Nephron progenitor cell (in vitro differentiated cells): ENCODE data around the gene ANKRD44.
"Not testable (repeated sequence)": the region's sequence is repeated elsewhere in the genome, so short reads cannot be mapped to it uniquely, and the experiment has no call there.

Source experiments
- DNase-seq: peaks from one replicate; pipeline ENCODE4 v3.0.0; 2021
- H3K27ac Mint-ChIP-seq: 2 replicates; pipeline ENCODE4 v1.8.0; 2021; ENCODE audit warnings: mild to moderate bottlenecking, moderate library complexity, mixed read lengths
- H3K27me3 Mint-ChIP-seq: 2 replicates; pipeline ENCODE4 v1.8.0; 2021; ENCODE audit warnings: mild to moderate bottlenecking, low read depth, mixed read lengths; ENCODE audit not compliant: poor library complexity
- H3K36me3 Mint-ChIP-seq: 2 replicates; pipeline ENCODE4 v1.8.0; 2021; ENCODE audit warnings: low read depth, mixed read lengths
- H3K4me1 Mint-ChIP-seq: 2 replicates; pipeline ENCODE4 v1.8.0; 2021; ENCODE audit warnings: mixed read lengths
- H3K4me3 Mint-ChIP-seq: 2 replicates; pipeline ENCODE4 v1.8.0; 2021; ENCODE audit warnings: mild to moderate bottlenecking, moderate library complexity, mixed read lengths
- H3K9me3 Mint-ChIP-seq: 2 replicates; pipeline ENCODE4 v1.8.0; 2021; ENCODE audit warnings: mild to moderate bottlenecking, moderate library complexity, mixed read lengths
- CTCF ChIP-seq: fragments of 200-600 bp; sonication (generic); IDR thresholded peaks from 2 replicates; pipeline ENCODE4 v1.5.0; 2021; ENCODE audit warnings: antibody characterized with exemption

Gene ANKRD44

GRCh38 chr2:197353393-197354168 lies 43.0 kb upstream of the ANKRD44 start:
- no peak overlapping the region for H3K27ac Mint-ChIP-seq
- peaks cover 4% of the 10 kb centered on the region for H3K27me3 Mint-ChIP-seq

GRCh38 chr2:197349699-197350098 lies 39.1 kb upstream of the ANKRD44 start:
- H3K36me3 Mint-ChIP-seq: no peaks in the 10 kb centered on the region
- H3K4me3 Mint-ChIP-seq: no peak overlapping the region
- TF ChIP-seq CTCF: no peak
- peaks cover 3% of the 10 kb centered on the region for H3K9me3 Mint-ChIP-seq
- no peaks in the 10 kb centered on the region for H3K4me1 Mint-ChIP-seq
- H3K27me3 Mint-ChIP-seq: no peaks in the 10 kb centered on the region
- no peak overlapping the region for H3K27ac Mint-ChIP-seq
- DNase-seq: no peak

More at GRCh38 chr2:197353393-197354168, 43.0 kb upstream of the ANKRD44 start:
- Mint-ChIP-seq H3K4me3 (no peak overlapping the region), H3K9me3 (peaks cover 3% of the 10 kb centered on the region), H3K4me1 (peaks cover 11% of the 10 kb centered on the region), H3K36me3 (no peaks in the 10 kb centered on the region)
- TF ChIP-seq CTCF: no peak
- no peak for DNase-seq

- H3K27me3 Mint-ChIP-seq: no peaks in the 10 kb centered on the region
- no peak overlapping the region for H3K4me3 Mint-ChIP-seq
- no peak for TF ChIP-seq CTCF
- H3K36me3 Mint-ChIP-seq: no peaks in the 10 kb centered on the region
- DNase-seq: no peak
- no peak overlapping the region for H3K27ac Mint-ChIP-seq
- no peaks in the 10 kb centered on the region for H3K4me1 Mint-ChIP-seq
- H3K9me3 Mint-ChIP-seq: peaks cover 3% of the 10 kb centered on the region
These were observed 38.3 kb upstream of the ANKRD44 start for GRCh38 chr2:197348721-197349360.

GRCh38 chr2:197345846-197346370 lies 35.3 kb upstream of the ANKRD44 start:
- Mint-ChIP-seq H3K4me3 (no peak overlapping the region), H3K27ac (no peak overlapping the region), H3K27me3 (peaks cover 3% of the 10 kb centered on the region), H3K9me3 (peaks cover 6% of the 10 kb centered on the region), H3K36me3 (no peaks in the 10 kb centered on the region), H3K4me1 (no peaks in the 10 kb centered on the region)
- DNase-seq: no peak
- TF ChIP-seq CTCF: no peak

- H3K27ac Mint-ChIP-seq, H3K9me3 Mint-ChIP-seq, H3K36me3 Mint-ChIP-seq, H3K4me1 Mint-ChIP-seq, H3K4me3 Mint-ChIP-seq, H3K27me3 Mint-ChIP-seq, DNase-seq: not testable (repeated sequence)
These were observed 33.4 kb upstream of the ANKRD44 start for GRCh38 chr2:197343968-197344367.

GRCh38 chr2:197340591-197340990 lies 30.0 kb upstream of the ANKRD44 start:
- H3K4me3 Mint-ChIP-seq: no peak overlapping the region
- H3K4me1 Mint-ChIP-seq: peaks cover 5% of the 10 kb centered on the region
- H3K27me3 Mint-ChIP-seq: peaks cover 3% of the 10 kb centered on the region
- H3K36me3 Mint-ChIP-seq: no peaks in the 10 kb centered on the region
- DNase-seq: no peak
- H3K27ac Mint-ChIP-seq: no peak overlapping the region
- H3K9me3 Mint-ChIP-seq: peaks cover 3% of the 10 kb centered on the region
- no peak for TF ChIP-seq CTCF
